GM12872 (cell line): Measurements from ENCODE around the gene COL5A2.

Experiments
- TF ChIP-seq, protein P1 (sequence below): IDR thresholded peaks from 3 replicates; pipeline ENCODE4 v1.5.1; 2011; ENCODE audit warnings: low read depth, mild to moderate bottlenecking, low read length, moderate library complexity; ENCODE audit not compliant: insufficient read depth

COL5A2 gene

GRCh38 chr2:189165656-189166380 is 13.7 kb downstream of the COL5A2 start:
- TF ChIP-seq, protein P1, sequence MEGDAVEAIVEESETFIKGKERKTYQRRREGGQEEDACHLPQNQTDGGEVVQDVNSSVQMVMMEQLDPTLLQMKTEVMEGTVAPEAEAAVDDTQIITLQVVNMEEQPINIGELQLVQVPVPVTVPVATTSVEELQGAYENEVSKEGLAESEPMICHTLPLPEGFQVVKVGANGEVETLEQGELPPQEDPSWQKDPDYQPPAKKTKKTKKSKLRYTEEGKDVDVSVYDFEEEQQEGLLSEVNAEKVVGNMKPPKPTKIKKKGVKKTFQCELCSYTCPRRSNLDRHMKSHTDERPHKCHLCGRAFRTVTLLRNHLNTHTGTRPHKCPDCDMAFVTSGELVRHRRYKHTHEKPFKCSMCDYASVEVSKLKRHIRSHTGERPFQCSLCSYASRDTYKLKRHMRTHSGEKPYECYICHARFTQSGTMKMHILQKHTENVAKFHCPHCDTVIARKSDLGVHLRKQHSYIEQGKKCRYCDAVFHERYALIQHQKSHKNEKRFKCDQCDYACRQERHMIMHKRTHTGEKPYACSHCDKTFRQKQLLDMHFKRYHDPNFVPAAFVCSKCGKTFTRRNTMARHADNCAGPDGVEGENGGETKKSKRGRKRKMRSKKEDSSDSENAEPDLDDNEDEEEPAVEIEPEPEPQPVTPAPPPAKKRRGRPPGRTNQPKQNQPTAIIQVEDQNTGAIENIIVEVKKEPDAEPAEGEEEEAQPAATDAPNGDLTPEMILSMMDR, result no peak

DNA sequence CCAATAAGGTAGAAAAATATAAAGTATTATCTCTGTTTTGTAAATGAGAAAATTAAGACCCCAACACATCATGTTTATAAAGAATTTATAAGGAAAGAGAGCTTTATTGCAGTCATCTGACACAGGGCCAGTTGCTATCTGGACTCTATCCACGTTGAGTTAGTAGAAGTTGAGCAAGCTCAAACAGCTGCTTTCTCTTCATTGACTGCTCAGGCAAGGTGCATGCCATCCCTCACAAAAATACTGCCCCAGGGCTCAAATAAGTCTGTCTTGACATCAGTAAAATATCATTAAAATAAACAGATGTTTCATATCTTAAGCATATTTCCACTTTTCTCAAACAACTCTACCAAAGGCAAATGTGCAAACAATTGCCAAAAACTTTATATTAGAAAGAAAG is 14.8 kb downstream of the COL5A2 start:
- TF ChIP-seq, protein P1, result no peak

DNA sequence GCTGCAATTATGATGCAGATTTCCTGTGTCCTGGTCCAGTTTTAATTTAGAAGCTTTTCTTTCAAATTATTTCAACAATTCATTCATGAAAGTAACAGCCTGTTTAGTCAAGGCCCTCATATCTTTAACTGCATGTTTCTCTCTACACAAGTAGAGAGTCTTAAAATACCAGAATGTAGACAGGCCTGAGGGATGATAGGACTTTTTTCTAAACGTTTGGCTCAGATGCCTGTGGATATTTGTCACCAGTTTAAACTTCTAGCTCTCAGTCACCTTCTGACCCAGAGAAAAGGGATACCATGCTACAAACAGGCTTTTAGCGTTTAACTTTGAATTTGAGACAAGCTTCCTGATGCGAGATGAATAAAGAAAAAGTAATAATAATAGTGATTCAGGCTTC is 15.7 kb downstream of the COL5A2 start:
- TF ChIP-seq, protein P1, result no peak

DNA sequence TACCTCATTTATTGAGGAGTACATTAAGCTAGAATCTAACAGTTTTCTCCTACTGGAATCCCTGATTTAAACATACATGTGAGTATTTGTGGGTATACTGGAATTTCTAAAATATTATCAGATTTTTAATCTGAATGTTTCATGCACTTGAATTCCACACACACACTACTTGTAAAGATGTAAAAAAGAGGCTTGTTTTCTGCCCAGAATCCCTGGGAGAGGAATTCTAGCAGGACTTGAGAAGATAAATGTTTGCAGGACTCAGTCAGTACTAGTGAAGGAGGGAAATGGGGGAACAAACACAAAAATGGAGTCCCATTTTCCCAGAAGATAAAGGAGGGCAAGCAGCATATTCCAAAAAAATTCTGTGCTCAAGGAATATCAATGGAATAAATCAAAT is 17.0 kb downstream of the COL5A2 start:
- TF ChIP-seq, protein P1, result no peak

- TF ChIP-seq, protein P1, result no peak
These were observed 17.7 kb downstream of the COL5A2 start for GRCh38 chr2:189161894-189162293.

DNA sequence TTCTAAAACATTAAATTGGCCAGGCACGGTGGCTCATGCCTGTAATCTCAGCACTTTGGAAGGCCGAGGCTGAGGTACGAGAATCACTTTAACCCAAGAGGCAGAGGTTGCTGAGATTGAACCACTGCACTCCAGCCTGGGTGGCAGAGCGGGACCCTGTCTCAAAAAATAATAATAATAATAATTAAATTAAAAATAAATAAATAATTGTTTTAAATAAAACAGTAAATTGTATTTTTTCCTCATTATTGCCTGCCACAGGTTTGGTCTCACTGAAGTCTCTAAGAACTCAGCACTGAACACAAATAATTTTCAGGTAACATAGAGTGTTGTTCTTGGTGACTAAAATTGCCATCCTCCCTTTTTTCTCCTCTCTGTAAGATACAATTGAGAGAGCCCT is 19.8 kb downstream of the COL5A2 start:
- TF ChIP-seq, protein P1, result no peak

DNA sequence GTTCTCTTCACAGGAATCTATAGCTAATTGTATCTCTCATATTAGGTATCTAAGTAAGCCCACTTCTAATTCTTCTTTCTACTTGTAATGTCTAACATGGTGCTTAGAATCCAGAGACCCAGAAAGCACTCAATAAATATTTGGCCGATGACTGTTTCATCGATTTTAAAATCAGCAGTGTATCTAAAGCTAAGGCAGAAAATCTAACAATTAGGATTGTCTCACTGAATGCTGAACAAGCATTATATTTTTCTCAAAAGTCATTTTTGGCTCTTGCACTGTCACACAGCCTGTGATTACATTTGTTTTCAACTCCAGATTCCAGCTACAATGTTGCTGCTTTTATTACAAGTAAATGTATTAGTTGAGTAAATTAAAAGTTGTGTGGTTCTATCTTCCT is 20.3 kb downstream of the COL5A2 start:
- TF ChIP-seq, protein P1, result no peak
